ENCODE results near the gene FAR2. TPM values are rescaled to one million over a fixed set of nuclear protein-coding genes. Genes with fewer than 3 reads are reported as not detected.

The FAR2 gene
- total and polyA plus RNA-seq, 2 of the 13 experiments (the other 11 are each of a cell fraction or from before 2014, with no cell fraction given), result not detected

DNA sequence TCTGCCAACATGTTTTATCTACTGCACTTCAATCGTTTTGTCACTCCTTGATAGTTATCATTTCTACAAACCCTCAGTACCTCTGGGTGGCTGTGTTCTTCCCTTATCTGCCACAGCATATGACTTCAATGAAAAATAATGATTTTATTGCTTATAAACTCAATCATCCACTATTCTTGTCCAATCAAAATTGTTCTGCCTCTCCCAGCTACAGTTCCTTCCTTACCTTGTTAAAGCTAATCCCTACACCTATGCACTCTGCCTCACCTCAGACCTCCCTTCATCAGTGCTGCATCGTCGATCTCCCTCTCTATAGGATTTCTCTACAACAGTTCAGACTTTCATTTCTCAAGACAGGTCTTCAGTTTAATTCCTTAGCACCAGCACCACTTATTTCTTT, 173.1 kb downstream of the FAR2 start (continued):
- no peak for TF ChIP-seq ZSCAN20 (CRISPR knock-in tag; IDR thresholded peaks at IDR 0.05; ENCODE audit: borderline replicate concordance)
- no peak for TF ChIP-seq ELF1 (CRISPR knock-in tag; IDR thresholded peaks at IDR 0.05)

DNA sequence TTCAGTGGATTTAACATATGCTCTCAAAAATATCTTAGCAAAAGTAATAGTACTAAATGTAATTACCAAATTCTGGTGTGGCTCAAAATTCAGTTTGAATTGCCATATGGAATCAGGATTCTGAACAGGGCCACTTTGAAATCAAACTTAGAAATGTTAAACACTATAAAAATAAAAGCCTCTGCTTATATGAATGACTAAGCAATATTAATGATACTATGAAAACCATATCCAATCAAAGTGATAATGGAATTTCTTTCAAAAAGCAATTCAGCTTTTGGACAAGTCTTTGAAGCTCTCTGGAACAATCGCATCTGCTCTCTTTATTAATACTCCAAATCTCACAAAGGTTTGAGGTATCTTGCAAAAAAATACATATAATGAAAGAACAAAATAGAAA, 180.3 kb downstream of the FAR2 start:
- Histone ChIP-seq H3K27ac (ENCODE audit: extremely low read length, insufficient read depth, low read length) (no peak overlapping the region), H3K4me3 (replicated peaks in 1 of 3; ENCODE audit: insufficient read depth in 1 of 3, low read depth in 2 of 3, low read length in 3 of 3) (no peak overlapping the region), H2AFZ (ENCODE audit: low read length) (no peak overlapping the region), H3K36me3 (replicated peaks in 1 of 2; ENCODE audit: control insufficient read depth in 1 of 2, insufficient read depth in 2 of 2, low read length in 2 of 2) (no peaks in the 10 kb centered on the region), H3K9ac (ENCODE audit: insufficient read depth, low read depth, low read length) (no peak overlapping the region), H4K20me1 (ENCODE audit: insufficient read depth, low read length) (no peaks in the 10 kb centered on the region), H3K79me2 (ENCODE audit: insufficient read depth, low read length) (no peaks in the 10 kb centered on the region), H3K4me2 (ENCODE audit: low read depth, low read length) (no peak overlapping the region), H3K4me1 (ENCODE audit: insufficient read depth, low read length) (no peaks in the 10 kb centered on the region), H3K27me3 (ENCODE audit: control insufficient read depth in 1 of 2, insufficient read depth in 2 of 2, low read length in 2 of 2) (no peaks in the 10 kb centered on the region), H3K9me3 (ENCODE audit: low read length) (no peaks in the 10 kb centered on the region)
- CTCF ChIA-PET (ENCODE audit: low intra/inter-chr PET ratio, low total read pairs), result no interaction called here
- FAIRE-seq (no peak), DNase-seq (ENCODE audit: low spot score) (no peak), ATAC-seq (no peak)
- intact Hi-C loops (cut with micrococcal nuclease; ENCODE audit: unreplicated experiment), result no loop called here
- in situ Hi-C loops (cut with HindIII; ENCODE audit: extremely low pct_ligation_motif_present, low pct_unique_long_range_greater_than_20kb), result no loop called here
- POLR2A ChIA-PET, result no interaction called here
- peak; percentile 45 for TF ChIP-seq NFE2L2 (IDR thresholded peaks at IDR 0.05; ENCODE audit: low read length)
- TF ChIP-seq, protein P1, sequence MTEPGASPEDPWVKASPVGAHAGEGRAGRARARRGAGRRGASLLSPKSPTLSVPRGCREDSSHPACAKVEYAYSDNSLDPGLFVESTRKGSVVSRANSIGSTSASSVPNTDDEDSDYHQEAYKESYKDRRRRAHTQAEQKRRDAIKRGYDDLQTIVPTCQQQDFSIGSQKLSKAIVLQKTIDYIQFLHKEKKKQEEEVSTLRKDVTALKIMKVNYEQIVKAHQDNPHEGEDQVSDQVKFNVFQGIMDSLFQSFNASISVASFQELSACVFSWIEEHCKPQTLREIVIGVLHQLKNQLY (CRISPR knock-in tag; IDR thresholded peaks at IDR 0.05), result no peak
- 97% methylated on average over 1 of the region's 1 CpG for WGBS (ENCODE audit: low lambda C conversion rate)
- no TSS peak for BruUV-seq (replicated peaks)

- BruUV-seq (replicated peaks), result no TSS peak
- in situ Hi-C loops (cut with HindIII; ENCODE audit: extremely low pct_ligation_motif_present, low pct_unique_long_range_greater_than_20kb), result no loop called here
Observed at GRCh38 chr12:29333178-29333577, 184.1 kb downstream of the FAR2 start.

More at GRCh38 chr12:29333178-29333577, 184.1 kb downstream of the FAR2 start:
- TF ChIP-seq SNRNP70 (IDR thresholded peaks at IDR 0.05; ENCODE audit: low read depth, low read length), result no peak
- no peak for TF ChIP-seq SP5 (CRISPR knock-in tag; IDR thresholded peaks at IDR 0.05; ENCODE audit: borderline replicate concordance, low read depth)
- no peak for TF ChIP-seq KAT7 (CRISPR knock-in tag; IDR thresholded peaks at IDR 0.05; ENCODE audit: borderline replicate concordance)
- TF ChIP-seq, protein P2, sequence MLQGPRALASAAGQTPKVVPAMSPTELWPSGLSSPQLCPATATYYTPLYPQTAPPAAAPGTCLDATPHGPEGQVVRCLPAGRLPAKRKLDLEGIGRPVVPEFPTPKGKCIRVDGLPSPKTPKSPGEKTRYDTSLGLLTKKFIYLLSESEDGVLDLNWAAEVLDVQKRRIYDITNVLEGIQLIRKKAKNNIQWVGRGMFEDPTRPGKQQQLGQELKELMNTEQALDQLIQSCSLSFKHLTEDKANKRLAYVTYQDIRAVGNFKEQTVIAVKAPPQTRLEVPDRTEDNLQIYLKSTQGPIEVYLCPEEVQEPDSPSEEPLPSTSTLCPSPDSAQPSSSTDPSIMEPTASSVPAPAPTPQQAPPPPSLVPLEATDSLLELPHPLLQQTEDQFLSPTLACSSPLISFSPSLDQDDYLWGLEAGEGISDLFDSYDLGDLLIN (CRISPR knock-in tag; IDR thresholded peaks at IDR 0.05; ENCODE audit: borderline replicate concordance), result no peak
- TF ChIP-seq PHF5A (CRISPR knock-in tag; IDR thresholded peaks at IDR 0.05; ENCODE audit: low read depth, unreplicated experiment), result no peak
- TF ChIP-seq ZHX1 (CRISPR knock-in tag; IDR thresholded peaks at IDR 0.05; ENCODE audit: low read depth), result no peak
- no peak for TF ChIP-seq TAF15 (IDR thresholded peaks at IDR 0.05; ENCODE audit: low read depth, low read length, poor library complexity, severe bottlenecking)
- no peak for TF ChIP-seq SATB2 (CRISPR knock-in tag; IDR thresholded peaks at IDR 0.05)
- TF ChIP-seq ZSCAN20 (CRISPR knock-in tag; IDR thresholded peaks at IDR 0.05; ENCODE audit: borderline replicate concordance), result no peak
- no peak for TF ChIP-seq NR3C1 (CRISPR knock-in tag; IDR thresholded peaks at IDR 0.05)
- TF ChIP-seq POLR2A (IDR thresholded peaks at IDR 0.05; ENCODE audit: insufficient read depth in 1 of 2, low read depth in 2 of 2, low read length in 2 of 2), result no peak
- no peak for TF ChIP-seq ZNF569 (CRISPR knock-in tag; IDR thresholded peaks at IDR 0.05; ENCODE audit: borderline replicate concordance)
- Histone ChIP-seq H3K27ac (ENCODE audit: extremely low read length, insufficient read depth, low read length) (no peak overlapping the region), H3K4me1 (ENCODE audit: insufficient read depth, low read length) (no peaks in the 10 kb centered on the region), H3K27me3 (ENCODE audit: control insufficient read depth in 1 of 2, insufficient read depth in 2 of 2, low read length in 2 of 2) (no peaks in the 10 kb centered on the region), H3K79me2 (ENCODE audit: insufficient read depth, low read length) (no peaks in the 10 kb centered on the region), H3K9me3 (ENCODE audit: low read length) (no peaks in the 10 kb centered on the region), H3K36me3 (replicated peaks in 1 of 2; ENCODE audit: control insufficient read depth in 1 of 2, insufficient read depth in 2 of 2, low read length in 2 of 2) (no peaks in the 10 kb centered on the region), H3K9ac (ENCODE audit: insufficient read depth, low read depth, low read length) (no peak overlapping the region), H2AFZ (ENCODE audit: low read length) (no peak overlapping the region), H3K4me3 (replicated peaks in 1 of 3; ENCODE audit: insufficient read depth in 1 of 3, low read depth in 2 of 3, low read length in 3 of 3) (no peak overlapping the region), H4K20me1 (ENCODE audit: insufficient read depth, low read length) (no peaks in the 10 kb centered on the region), H3K4me2 (ENCODE audit: low read depth, low read length) (no peak overlapping the region)
- ATAC-seq (no peak), FAIRE-seq (no peak), DNase-seq (ENCODE audit: low spot score) (no peak)
- 0% methylated on average over 1 of the region's 1 CpG for WGBS (ENCODE audit: low lambda C conversion rate)
- POLR2A ChIA-PET, result no interaction called here
- intact Hi-C loops (cut with micrococcal nuclease; ENCODE audit: unreplicated experiment), result no loop called here
- CTCF ChIA-PET (ENCODE audit: low intra/inter-chr PET ratio, low total read pairs), result no interaction called here
